CD4-positive, alpha-beta T cell (primary cell): ENCODE results near the gene TBX4. TPM values are rescaled to one million over a fixed set of nuclear protein-coding genes. Genes with fewer than 3 reads are reported as not detected.
A peak's percentile ranks its signal among the peaks of the same experiment; 100 is the strongest.

Experiments
- ATAC-seq: fragments of 200-7000 bp; cut with Tn5 transposase; one replicate; pipeline ENCODE4 v1.10.0; 2022; ENCODE audit warnings: mild to moderate bottlenecking; ENCODE audit not compliant: poor library complexity
- CTCF ChIA-PET: fragments of 350-600 bp; sonication (Branson Sonifier 250); formaldehyde crosslinking; loops from one replicate; lab custom pipeline; 2021; ENCODE audit warnings: antibody characterized with exemption, inconsistent platforms; lab: Charles Lee
- POLR2A ChIA-PET: fragments of 350-600 bp; sonication (Branson Sonifier 250); formaldehyde crosslinking; loops from one replicate; lab custom pipeline; 2021; ENCODE audit warnings: antibody characterized with exemption, inconsistent platforms; lab: Charles Lee
- DNase-seq, 14 experiments: peaks; one replicate each; pipeline ENCODE4 v3.0.0-alpha.2; 2013 to 2020; ENCODE audit warnings: mixed read lengths in 2 of 14
- H3K27ac ChIP-seq, 2 donors: one replicate each; pipeline versions ENCODE4 v1.5.1 to v1.7.0; 2013; ENCODE audit warnings: low read length in 2 of 2, low read depth in 1 of 2, mild to moderate bottlenecking in 1 of 2
- H3K27me3 ChIP-seq, 2 experiments: 1 replicate in 1 of 2; 2 replicates in 1 of 2; pipeline versions ENCODE4 v1.6.1 to v1.7.0; 2013; ENCODE audit warnings: low read length in 2 of 2, control low read depth in 1 of 2, mild to moderate bottlenecking in 1 of 2, moderate library complexity in 1 of 2; ENCODE audit not compliant: insufficient read depth in 2 of 2, control insufficient read depth in 1 of 2
- H3K36me3 ChIP-seq: one replicate; pipeline ENCODE4 v1.6.1; 2013; ENCODE audit warnings: low read length, control low read depth; ENCODE audit not compliant: insufficient read depth
- H3K4me1 ChIP-seq: one replicate; pipeline ENCODE4 v1.6.1; 2013; ENCODE audit warnings: low read length, control low read depth; ENCODE audit not compliant: insufficient read depth
- H3K4me3 ChIP-seq: one replicate; pipeline ENCODE4 v1.5.1; 2013; ENCODE audit warnings: mild to moderate bottlenecking, low read length, moderate library complexity
- H3K9me3 ChIP-seq, 2 experiments: 1 replicate in 1 of 2; 2 replicates in 1 of 2; pipeline versions ENCODE4 v1.6.1 to v1.7.0; 2013; ENCODE audit warnings: low read length in 2 of 2, mild to moderate bottlenecking in 2 of 2, control low read depth in 1 of 2, moderate library complexity in 1 of 2; ENCODE audit not compliant: control insufficient read depth in 1 of 2, insufficient read depth in 1 of 2
- H3K27ac Mint-ChIP-seq: one replicate; pipeline ENCODE4 v1.8.0; 2020; ENCODE audit warnings: mixed read lengths
- H3K27me3 Mint-ChIP-seq: one replicate; pipeline ENCODE4 v1.8.0; 2021; ENCODE audit warnings: mixed read lengths
- H3K36me3 Mint-ChIP-seq: one replicate; pipeline ENCODE4 v1.8.0; 2021; ENCODE audit warnings: low read depth, mixed read lengths
- H3K4me1 Mint-ChIP-seq: one replicate; pipeline ENCODE4 v1.8.0; 2021; ENCODE audit warnings: low read depth, mixed read lengths
- H3K4me3 Mint-ChIP-seq: one replicate; pipeline ENCODE4 v1.8.0; 2020; ENCODE audit warnings: mild to moderate bottlenecking, mixed read lengths
- H3K9me3 Mint-ChIP-seq: one replicate; pipeline ENCODE4 v1.8.0; 2020; ENCODE audit warnings: mixed read lengths
- intact Hi-C, 2 experiments: fragments of 100-400 bp; cut with DNase I in 1 of 2; cut with micrococcal nuclease in 1 of 2; formaldehyde crosslinking; loops; one replicate each; pipeline versions ENCODE4 v1.15.1 to v1.9.0; 2023 to 2025; cut with DNase I, micrococcal nuclease
- total RNA-seq, 174 experiments: library from RNA in 2 of 174; stranded (reverse) in 2 of 174; gene quantifications; one replicate each; pipeline ENCODE4 v1.2.3 and lab custom pipeline; 2021 to 2026
- TF ChIP-seq, protein P1 (sequence below): fragments of 200-600 bp; IDR thresholded peaks from one replicate; pipeline ENCODE4 v1.8.0; 2022; ENCODE audit warnings: antibody characterized with exemption, mild to moderate bottlenecking

Gene TBX4
- total RNA-seq, 2 experiments from 2014 or later, result not detected

DNA sequence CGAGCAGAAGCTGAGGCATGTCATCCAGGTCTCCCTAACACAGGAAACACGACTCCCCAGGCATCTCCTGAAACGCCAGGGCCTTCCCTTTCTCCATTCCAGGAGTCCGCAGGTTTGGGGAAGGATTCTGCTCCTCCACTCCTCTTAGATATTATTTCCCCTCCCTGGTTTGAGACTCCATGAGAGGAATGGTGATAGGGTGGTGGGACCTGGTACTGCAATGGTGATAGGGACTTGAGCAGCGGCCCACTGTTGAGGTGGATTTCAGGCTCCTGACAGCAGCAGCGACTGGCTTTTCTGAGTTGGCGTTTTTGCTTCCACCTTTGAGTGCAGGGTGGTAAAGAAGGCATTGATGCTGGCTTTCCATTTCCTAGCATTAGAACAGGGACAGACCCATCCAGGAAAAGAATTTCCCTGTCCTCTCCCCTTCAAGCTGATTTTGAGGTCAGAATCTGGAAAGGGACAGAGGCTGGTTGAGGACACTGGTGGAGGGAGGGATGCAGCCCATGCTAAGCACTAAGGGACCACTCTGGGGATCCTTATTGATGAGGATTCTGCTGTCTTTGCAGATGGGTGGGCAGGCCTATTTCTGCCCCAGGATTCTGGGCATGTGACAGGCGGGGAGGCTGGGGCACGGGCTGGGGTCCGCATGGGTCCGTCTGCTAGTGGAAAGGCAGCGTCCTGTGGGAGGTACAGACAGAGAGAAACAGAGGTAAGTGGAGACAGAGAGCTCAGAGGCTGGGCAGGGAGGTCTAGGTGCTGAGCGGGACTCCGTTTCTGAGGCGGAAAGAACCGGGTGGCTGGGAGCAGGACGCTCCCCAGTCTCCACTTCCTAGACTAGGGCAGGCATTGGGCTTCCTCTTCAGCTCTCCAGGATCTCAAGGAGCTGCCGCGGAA is 1.3 kb upstream of the TBX4 start:
- no peaks in the 10 kb centered on the region for H3K36me3 ChIP-seq
- DNase-seq, result no peak
- no peaks in the 10 kb centered on the region for H3K36me3 Mint-ChIP-seq
- H3K4me1 ChIP-seq, result peaks cover 24% of the 10 kb centered on the region
- no peak overlapping the region for H3K4me3 ChIP-seq
- POLR2A ChIA-PET, result no interaction called here
- peaks cover 0 to 29% of the 10 kb centered on the region in 2 experiments for H3K9me3 ChIP-seq
- peaks cover 33% of the 10 kb centered on the region for H3K4me1 Mint-ChIP-seq
- no peak overlapping the region for H3K27ac Mint-ChIP-seq
- TF ChIP-seq, protein P1, sequence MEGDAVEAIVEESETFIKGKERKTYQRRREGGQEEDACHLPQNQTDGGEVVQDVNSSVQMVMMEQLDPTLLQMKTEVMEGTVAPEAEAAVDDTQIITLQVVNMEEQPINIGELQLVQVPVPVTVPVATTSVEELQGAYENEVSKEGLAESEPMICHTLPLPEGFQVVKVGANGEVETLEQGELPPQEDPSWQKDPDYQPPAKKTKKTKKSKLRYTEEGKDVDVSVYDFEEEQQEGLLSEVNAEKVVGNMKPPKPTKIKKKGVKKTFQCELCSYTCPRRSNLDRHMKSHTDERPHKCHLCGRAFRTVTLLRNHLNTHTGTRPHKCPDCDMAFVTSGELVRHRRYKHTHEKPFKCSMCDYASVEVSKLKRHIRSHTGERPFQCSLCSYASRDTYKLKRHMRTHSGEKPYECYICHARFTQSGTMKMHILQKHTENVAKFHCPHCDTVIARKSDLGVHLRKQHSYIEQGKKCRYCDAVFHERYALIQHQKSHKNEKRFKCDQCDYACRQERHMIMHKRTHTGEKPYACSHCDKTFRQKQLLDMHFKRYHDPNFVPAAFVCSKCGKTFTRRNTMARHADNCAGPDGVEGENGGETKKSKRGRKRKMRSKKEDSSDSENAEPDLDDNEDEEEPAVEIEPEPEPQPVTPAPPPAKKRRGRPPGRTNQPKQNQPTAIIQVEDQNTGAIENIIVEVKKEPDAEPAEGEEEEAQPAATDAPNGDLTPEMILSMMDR, result no peak
- no peak overlapping the region for H3K27ac ChIP-seq
- peaks cover 54 to 86% of the 10 kb centered on the region in 2 experiments for H3K27me3 ChIP-seq
- intact Hi-C loops, result loop anchor here in 1 of 2 experiments (10.0 kb wide), 1 partner anchor 76 kb away; no protein-coding TSS in a partner anchor
- CTCF ChIA-PET, result no interaction called here
- peaks cover 82% of the 10 kb centered on the region for H3K27me3 Mint-ChIP-seq
- H3K4me3 Mint-ChIP-seq, result peak overlapping the region; percentile 69
- H3K9me3 Mint-ChIP-seq, result no peaks in the 10 kb centered on the region
- ATAC-seq, result no peak

GRCh38 chr17:61451538-61452300 is 503 bp upstream of the TBX4 start:
- H3K27me3 ChIP-seq, result peaks cover 58 to 87% of the 10 kb centered on the region in 2 experiments
- ChIA-PET POLR2A (no interaction called here), CTCF (no interaction called here)
- no peaks in the 10 kb centered on the region for H3K36me3 Mint-ChIP-seq
- H3K9me3 ChIP-seq, result peaks cover 0 to 36% of the 10 kb centered on the region in 2 experiments
- H3K4me1 Mint-ChIP-seq, result peaks cover 34% of the 10 kb centered on the region
- no peak for DNase-seq
- intact Hi-C loops, result loop anchor here in 1 of 2 experiments (10.0 kb wide), 1 partner anchor 77 kb away; no protein-coding TSS in a partner anchor
- H3K4me3 Mint-ChIP-seq, result no peak overlapping the region
- TF ChIP-seq, protein P1, result no peak
- peak; percentile 29 for ATAC-seq
- no peak overlapping the region for H3K27ac ChIP-seq
- H3K9me3 Mint-ChIP-seq, result no peaks in the 10 kb centered on the region
- peaks cover 75% of the 10 kb centered on the region for H3K27me3 Mint-ChIP-seq
- H3K27ac Mint-ChIP-seq, result no peak overlapping the region
- H3K4me3 ChIP-seq, result no peak overlapping the region
- peaks cover 29% of the 10 kb centered on the region for H3K4me1 ChIP-seq
- H3K36me3 ChIP-seq, result no peaks in the 10 kb centered on the region

DNA sequence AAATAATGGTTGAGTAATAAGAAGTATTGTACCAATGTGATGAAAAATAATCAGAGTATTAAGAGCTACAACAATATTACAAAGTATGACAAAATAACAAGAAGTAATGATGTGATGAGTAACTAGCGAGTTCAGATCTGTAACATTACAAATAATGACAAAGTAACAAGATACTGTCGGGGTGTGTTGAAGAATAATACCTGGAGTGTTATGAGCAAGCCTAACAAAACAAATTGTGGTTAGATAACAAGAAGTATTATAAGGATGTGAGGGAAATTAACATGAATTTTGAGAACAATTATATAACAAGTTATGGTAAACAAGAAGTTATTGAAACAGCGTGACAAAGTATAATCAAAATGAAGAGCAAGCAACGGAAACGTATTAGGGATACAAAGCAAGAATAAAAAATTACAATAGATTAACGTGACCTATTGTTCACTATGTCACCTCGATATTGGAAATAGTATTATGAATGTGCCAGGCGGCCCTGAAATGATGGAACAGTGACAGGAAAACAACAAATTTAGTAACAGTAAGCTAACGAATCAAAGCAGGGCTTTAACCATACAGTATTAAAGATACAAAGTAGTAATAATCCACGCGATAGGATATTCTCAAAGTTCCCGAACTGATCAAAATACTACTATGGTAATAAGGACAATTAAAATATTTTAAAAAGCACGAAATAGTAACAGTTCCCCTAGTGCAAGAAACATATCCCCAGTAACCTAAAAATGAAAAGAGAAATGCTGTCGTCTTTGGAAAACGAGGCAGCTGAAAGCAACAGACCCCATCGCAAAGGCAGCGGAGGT is 1.6 kb downstream of the TBX4 start:
- H3K27ac Mint-ChIP-seq, result no peak overlapping the region
- no peaks in the 10 kb centered on the region for H3K9me3 Mint-ChIP-seq
- no peaks in the 10 kb centered on the region for H3K36me3 ChIP-seq
- peaks cover 80% of the 10 kb centered on the region for H3K27me3 Mint-ChIP-seq
- H3K4me1 ChIP-seq, result peaks cover 40% of the 10 kb centered on the region
- peak overlapping the region; percentile 57 for H3K4me3 Mint-ChIP-seq
- TF ChIP-seq, protein P1, result no peak
- H3K9me3 ChIP-seq, result peaks cover 0 to 40% of the 10 kb centered on the region in 2 experiments
- peaks cover 41% of the 10 kb centered on the region for H3K4me1 Mint-ChIP-seq
- H3K36me3 Mint-ChIP-seq, result no peaks in the 10 kb centered on the region
- H3K27ac ChIP-seq, result no peak overlapping the region
- no peak overlapping the region for H3K4me3 ChIP-seq
- no peak for ATAC-seq
- intact Hi-C loops, result loop anchor here in 1 of 2 experiments (10.0 kb wide), 1 partner anchor 79 kb away; no protein-coding TSS in a partner anchor
- POLR2A ChIA-PET, result no interaction called here
- CTCF ChIA-PET, result no interaction called here
- DNase-seq, result no peak
- H3K27me3 ChIP-seq, result peaks cover 66 to 92% of the 10 kb centered on the region in 2 experiments
